H1 (cell line): Measurements from ENCODE around the gene RPTOR. TPM values are rescaled to one million over a fixed set of nuclear protein-coding genes. Genes with fewer than 3 reads are reported as not detected.

ENCODE experiments used
- CTCF ChIA-PET: fragments of 300-600 bp; sonication (Branson Sonifier 250); formaldehyde crosslinking; loops from one replicate; lab custom pipeline; 2021; ENCODE audit not compliant: partially characterized antibody; lab: Charles Lee
- POLR2A ChIA-PET: fragments of 300-600 bp; sonication (Branson Sonifier 250); formaldehyde crosslinking; loops from one replicate; lab custom pipeline; 2021; ENCODE audit warnings: inconsistent platforms; ENCODE audit not compliant: partially characterized antibody; lab: Charles Lee
- DNase-seq, 2 experiments: peaks; one replicate each; pipeline versions ENCODE4 v3.0.0 to v3.0.0-alpha.2; 2010 to 2022; ENCODE audit warnings: low spot score in 2 of 2, low read depth in 1 of 2, mixed read lengths in 1 of 2
- FAIRE-seq: peaks from 2 replicates; lab custom pipeline; 2011; peaks lifted over from hg19 to GRCh38; lab: Jason Lieb, UNC
- H2AFZ ChIP-seq: 2 replicates; pipeline ENCODE4 v1.8.1; 2012; ENCODE audit warnings: low read length, inconsistent platforms
- H2AK5ac ChIP-seq: 2 replicates; pipeline ENCODE4 v1.6.1; 2013; ENCODE audit warnings: low read depth, low read length
- H2BK120ac ChIP-seq: replicated peaks from 2 replicates; pipeline ENCODE3; 2013; ENCODE audit warnings: low read depth, low read length, inconsistent platforms
- H2BK12ac ChIP-seq: 2 replicates; pipeline ENCODE4 v1.6.1; 2013; ENCODE audit warnings: low read depth, low read length
- H2BK15ac ChIP-seq: 2 replicates; pipeline ENCODE4 v1.6.1; 2013; ENCODE audit warnings: low read length
- H2BK20ac ChIP-seq: 2 replicates; pipeline ENCODE4 v1.6.1; 2013; ENCODE audit warnings: low read length
- H2BK5ac ChIP-seq: 2 replicates; pipeline ENCODE4 v1.6.1; 2013; ENCODE audit warnings: low read depth, low read length
- H3K14ac ChIP-seq: 2 replicates; pipeline ENCODE4 v1.6.1; 2013; ENCODE audit warnings: inconsistent platforms; ENCODE audit not compliant: insufficient read length
- H3K18ac ChIP-seq: 2 replicates; pipeline ENCODE4 v1.6.1; 2013; ENCODE audit warnings: low read length; ENCODE audit errors: extremely low read depth
- H3K23ac ChIP-seq: 2 replicates; pipeline ENCODE4 v1.6.1; 2013; ENCODE audit warnings: inconsistent platforms; ENCODE audit not compliant: insufficient read length
- H3K23me2 ChIP-seq: 2 replicates; pipeline ENCODE4 v1.6.1; 2013; ENCODE audit warnings: low read depth, low read length
- H3K27ac ChIP-seq: 2 replicates; pipeline ENCODE4 v1.6.1; 2011; ENCODE audit warnings: low read depth, low read length, inconsistent platforms
- H3K27me3 ChIP-seq, 4 experiments: replicated peaks in 1 of 4; 1 replicate in 1 of 4; 2 replicates in 3 of 4; pipeline versions ENCODE4 v1.6.1 to v1.8.1; 2011 to 2013; ENCODE audit warnings: low read length in 3 of 4, mild to moderate bottlenecking in 3 of 4, inconsistent platforms in 2 of 4, mixed read lengths in 2 of 4, moderate library complexity in 1 of 4; ENCODE audit not compliant: control insufficient read depth in 3 of 4, insufficient read depth in 3 of 4; ENCODE audit errors: extremely low read depth in 1 of 4
- H3K36me3 ChIP-seq, 4 experiments: 2 replicates each; pipeline versions ENCODE4 v1.6.1 to v1.8.1; 2011 to 2013; ENCODE audit warnings: mild to moderate bottlenecking in 4 of 4, low read length in 3 of 4, moderate library complexity in 2 of 4, control low read depth in 1 of 4, inconsistent platforms in 1 of 4; ENCODE audit not compliant: insufficient read depth in 4 of 4, control insufficient read depth in 2 of 4
- H3K4ac ChIP-seq: replicated peaks from 2 replicates; pipeline ENCODE3; 2013; ENCODE audit warnings: low read length, low read depth, mixed read lengths, inconsistent platforms; ENCODE audit not compliant: insufficient read length
- H3K4me1 ChIP-seq, 4 experiments: replicated peaks in 1 of 4; 1 replicate in 1 of 4; 2 replicates in 3 of 4; pipeline versions ENCODE4 v1.6.1 to v1.8.1; 2011 to 2013; ENCODE audit warnings: low read length in 3 of 4, inconsistent platforms in 2 of 4, mixed read lengths in 1 of 4; ENCODE audit not compliant: insufficient read depth in 4 of 4, control insufficient read depth in 3 of 4
- H3K4me2 ChIP-seq, 2 experiments: 2 replicates each; pipeline versions ENCODE4 v1.6.1 to v1.8.1; 2011 to 2013; ENCODE audit warnings: low read depth in 2 of 2, low read length in 2 of 2, control low read depth in 1 of 2, inconsistent platforms in 1 of 2, mild to moderate bottlenecking in 1 of 2; ENCODE audit not compliant: insufficient read depth in 1 of 2
- H3K4me3 ChIP-seq, 4 experiments: fragments of 200-600, 300-600 bp in 1 of 4; sonication (generic), shearing (Covaris generic), sonication (Bioruptor Twin) in 1 of 4; 2 replicates each; pipeline versions ENCODE4 v1.5.1 to v1.8.1; 2011 to 2016; ENCODE audit warnings: low read length in 4 of 4, low read depth in 3 of 4, control low read depth in 2 of 4, inconsistent platforms in 2 of 4, mild to moderate bottlenecking in 2 of 4, mixed read lengths in 1 of 4, moderate library complexity in 1 of 4; ENCODE audit not compliant: insufficient read depth in 2 of 4; ENCODE audit errors: extremely low read depth in 1 of 4
- H3K56ac ChIP-seq: replicated peaks from 2 replicates; pipeline ENCODE3; 2013; ENCODE audit warnings: low read depth, mild to moderate bottlenecking, mixed read lengths, low read length, inconsistent platforms; ENCODE audit not compliant: insufficient read length
- H3K79me1 ChIP-seq: 2 replicates; pipeline ENCODE4 v1.6.1; 2013; ENCODE audit warnings: low read depth, low read length, control low read depth
- H3K79me2 ChIP-seq, 2 experiments: 2 replicates each; pipeline versions ENCODE4 v1.6.1 to v1.8.1; 2012 to 2013; ENCODE audit warnings: low read length in 2 of 2, mild to moderate bottlenecking in 2 of 2, inconsistent platforms in 1 of 2; ENCODE audit not compliant: insufficient read depth in 2 of 2, control insufficient read depth in 1 of 2
- H3K9ac ChIP-seq, 4 experiments: replicated peaks in 1 of 4; 1 replicate in 1 of 4; 2 replicates in 3 of 4; pipeline versions ENCODE4 v1.6.1 to v1.8.1; 2011 to 2013; ENCODE audit warnings: low read depth in 3 of 4, low read length in 3 of 4, control low read depth in 2 of 4, mild to moderate bottlenecking in 2 of 4, moderate library complexity in 2 of 4, inconsistent platforms in 1 of 4; ENCODE audit errors: extremely low read depth in 1 of 4
- H3K9me3 ChIP-seq, 2 experiments: 2 replicates each; pipeline versions ENCODE4 v1.6.1 to v1.8.1; 2012 to 2013; ENCODE audit warnings: mild to moderate bottlenecking in 2 of 2, moderate library complexity in 2 of 2, control low read depth in 1 of 2, inconsistent platforms in 1 of 2, low read depth in 1 of 2, low read length in 1 of 2, mixed read lengths in 1 of 2; ENCODE audit not compliant: insufficient read depth in 2 of 2
- H4K20me1 ChIP-seq, 2 experiments: replicated peaks in 1 of 2; 2 replicates each; pipeline versions ENCODE3 to v1.8.1; 2011 to 2013; ENCODE audit warnings: inconsistent platforms in 2 of 2, low read length in 2 of 2, mild to moderate bottlenecking in 1 of 2; ENCODE audit not compliant: insufficient read depth in 2 of 2, control insufficient read depth in 1 of 2
- H4K5ac ChIP-seq: 2 replicates; pipeline ENCODE4 v1.6.1; 2013; ENCODE audit warnings: low read length, low read depth, mixed read lengths, inconsistent platforms; ENCODE audit not compliant: insufficient read length
- H4K8ac ChIP-seq: 2 replicates; pipeline ENCODE4 v1.8.0; 2013; ENCODE audit warnings: mild to moderate bottlenecking, moderate library complexity, low read length, inconsistent platforms; ENCODE audit not compliant: insufficient read depth; ENCODE audit errors: extremely low read depth
- H4K91ac ChIP-seq: replicated peaks from 2 replicates; pipeline ENCODE3; 2013; ENCODE audit warnings: low read length, mixed read lengths, inconsistent platforms; ENCODE audit not compliant: insufficient read length
- FOSL1 ChIP-seq: IDR thresholded peaks from 2 replicates; pipeline ENCODE4 v1.6.1; 2011; ENCODE audit warnings: mild to moderate bottlenecking, low read depth, low read length, moderate library complexity; ENCODE audit not compliant: insufficient read depth
- WGBS, 2 experiments: shearing (Covaris generic) in 1 of 2; methylation state at CpG; one replicate each; pipeline versions ENCODE4 v1.1.6 to v1.1.7; 2013 to 2015; ENCODE audit warnings: low lambda C conversion rate in 2 of 2, mixed read lengths in 2 of 2, inconsistent platforms in 1 of 2, low coverage in 1 of 2, missing lambda C conversion rate in 1 of 2; ENCODE audit not compliant: insufficient replicate concordance in 2 of 2, insufficient coverage in 1 of 2, insufficient read length in 1 of 2; ENCODE audit errors: extremely low coverage in 1 of 2, missing lambda C conversion rate in 1 of 2; 5-methylcytosine and 5-hydroxymethylcytosine counted together
- polyA plus RNA-seq, 7 experiments: library from polyadenylated mRNA; depleted of rRNA in 3 of 7; stranded (reverse) in 5 of 7; unstranded in 2 of 7; fragments of >200 nt in 5 of 7; fragments of 200-250 nt in 2 of 7; gene quantifications; 1 replicate in 5 of 7; 2 replicates in 1 of 7; 4 replicates in 1 of 7; pipeline versions ENCODE4 v1.2.1 to v1.2.3, GENCODE V29; 2011 to 2013; ENCODE audit warnings: missing spikeins in 2 of 7, mixed read lengths in 2 of 7
- total RNA-seq: library from RNA; stranded (reverse); fragmentation: NEBNext Ultra II Directional; extraction: Animal tissue kit (Norgen Biotek cat#: 25700); gene quantifications from 2 replicates; pipeline ENCODE4 v1.2.1, GENCODE V29; 2021

Gene RPTOR
- total and polyA plus RNA-seq, 2 of the 8 experiments (the other 6 are each of a cell fraction or from before 2014, with no cell fraction given) = 6.9 to 28.7 TPM

GRCh38 chr17:80693511-80693910, 148.9 kb downstream of the RPTOR start:
- FAIRE-seq (no peak), DNase-seq (no peak)
- H4K20me1 ChIP-seq = no peaks in the 10 kb centered on the region
- H4K91ac ChIP-seq = peak overlapping the region; percentile 20
- H3K9ac ChIP-seq = no peak overlapping the region
- ChIA-PET CTCF (interaction anchor here (1.1 to 1.8 kb wide), 3 partner anchors 9 to 118 kb away, joined by 3 to 6 read pairs (median 3); no protein-coding TSS in a partner anchor), POLR2A (interaction anchor here (1.2 to 1.4 kb wide), 2 partner anchors 8 to 14 kb away, joined by 3 read pairs; no protein-coding TSS in a partner anchor)
- H2BK20ac ChIP-seq = no peak overlapping the region
- H3K4me2 ChIP-seq = no peak overlapping the region
- no peak for TF ChIP-seq FOSL1
- H4K5ac ChIP-seq = peak overlapping the region; percentile 48
- H2BK15ac ChIP-seq = no peak overlapping the region
- H2BK120ac ChIP-seq = peak overlapping the region; percentile 58
- peaks cover 12% of the 10 kb centered on the region; the same call in 1 of the 2 replicates for H3K79me1 ChIP-seq
- H3K27ac ChIP-seq = peak overlapping the region; percentile 79; the same call in 1 of the 2 replicates
- H2BK5ac ChIP-seq = peak overlapping the region; percentile 99
- H2AFZ ChIP-seq = no peak overlapping the region
- H3K23me2 ChIP-seq = no peaks in the 10 kb centered on the region
- H3K14ac ChIP-seq = no peak overlapping the region
- H3K4ac ChIP-seq = peak overlapping the region; percentile 86
- H2BK12ac ChIP-seq = peak overlapping the region; percentile 45; the same call in 1 of the 2 replicates
- no peaks in the 10 kb centered on the region for H3K9me3 ChIP-seq
- peak overlapping the region; percentile 39; the same call in 1 of the 2 replicates for H3K18ac ChIP-seq
- H3K4me1 ChIP-seq = peaks cover 0 to 29% (median 17%) of the 10 kb centered on the region in 4 experiments; a peak in 5 of 7 replicates
- no peak overlapping the region for H3K4me3 ChIP-seq
- peaks cover 0 to 65% of the 10 kb centered on the region in 2 experiments; a peak in 3 of 4 replicates for H3K79me2 ChIP-seq
- H3K23ac ChIP-seq = no peak overlapping the region
- H3K36me3 ChIP-seq = no peaks in the 10 kb centered on the region
- peak overlapping the region; percentile 46; the same call in 1 of the 2 replicates for H4K8ac ChIP-seq
- H3K27me3 ChIP-seq = no peaks in the 10 kb centered on the region
- no peak overlapping the region for H3K56ac ChIP-seq
- H2AK5ac ChIP-seq = no peak overlapping the region
- 92% methylated on average over 12 of the region's 12 CpGs; no CpG with 5 or more reads in 1 of the 2 experiments for WGBS, 2 experiments
